ENCODE data around the gene ZNF425.

- TF ChIP-seq, protein P1, sequence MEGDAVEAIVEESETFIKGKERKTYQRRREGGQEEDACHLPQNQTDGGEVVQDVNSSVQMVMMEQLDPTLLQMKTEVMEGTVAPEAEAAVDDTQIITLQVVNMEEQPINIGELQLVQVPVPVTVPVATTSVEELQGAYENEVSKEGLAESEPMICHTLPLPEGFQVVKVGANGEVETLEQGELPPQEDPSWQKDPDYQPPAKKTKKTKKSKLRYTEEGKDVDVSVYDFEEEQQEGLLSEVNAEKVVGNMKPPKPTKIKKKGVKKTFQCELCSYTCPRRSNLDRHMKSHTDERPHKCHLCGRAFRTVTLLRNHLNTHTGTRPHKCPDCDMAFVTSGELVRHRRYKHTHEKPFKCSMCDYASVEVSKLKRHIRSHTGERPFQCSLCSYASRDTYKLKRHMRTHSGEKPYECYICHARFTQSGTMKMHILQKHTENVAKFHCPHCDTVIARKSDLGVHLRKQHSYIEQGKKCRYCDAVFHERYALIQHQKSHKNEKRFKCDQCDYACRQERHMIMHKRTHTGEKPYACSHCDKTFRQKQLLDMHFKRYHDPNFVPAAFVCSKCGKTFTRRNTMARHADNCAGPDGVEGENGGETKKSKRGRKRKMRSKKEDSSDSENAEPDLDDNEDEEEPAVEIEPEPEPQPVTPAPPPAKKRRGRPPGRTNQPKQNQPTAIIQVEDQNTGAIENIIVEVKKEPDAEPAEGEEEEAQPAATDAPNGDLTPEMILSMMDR (IDR thresholded peaks at IDR 0.05; ENCODE audit: low read depth, low read length, missing input control): no peak
- TF ChIP-seq EGR1 (IDR thresholded peaks at IDR 0.05; ENCODE audit: low read depth in 2 of 2) (no peak), FOXA2 (IDR thresholded peaks at IDR 0.05) (no peak), MAX (IDR thresholded peaks at IDR 0.05) (no peak), JUND (IDR thresholded peaks at IDR 0.05) (no peak), HNF4G (IDR thresholded peaks at IDR 0.05) (no peak), YY1 (IDR thresholded peaks at IDR 0.05) (no peak), GABPA (IDR thresholded peaks at IDR 0.05 in 1 of 2, conservative IDR thresholded peaks at IDR 0.05 in 1 of 2) (no peak), TAF1 (conservative IDR thresholded peaks at IDR 0.05) (no peak), SP1 (IDR thresholded peaks at IDR 0.05) (no peak)
- TF ChIP-seq, protein P2, sequence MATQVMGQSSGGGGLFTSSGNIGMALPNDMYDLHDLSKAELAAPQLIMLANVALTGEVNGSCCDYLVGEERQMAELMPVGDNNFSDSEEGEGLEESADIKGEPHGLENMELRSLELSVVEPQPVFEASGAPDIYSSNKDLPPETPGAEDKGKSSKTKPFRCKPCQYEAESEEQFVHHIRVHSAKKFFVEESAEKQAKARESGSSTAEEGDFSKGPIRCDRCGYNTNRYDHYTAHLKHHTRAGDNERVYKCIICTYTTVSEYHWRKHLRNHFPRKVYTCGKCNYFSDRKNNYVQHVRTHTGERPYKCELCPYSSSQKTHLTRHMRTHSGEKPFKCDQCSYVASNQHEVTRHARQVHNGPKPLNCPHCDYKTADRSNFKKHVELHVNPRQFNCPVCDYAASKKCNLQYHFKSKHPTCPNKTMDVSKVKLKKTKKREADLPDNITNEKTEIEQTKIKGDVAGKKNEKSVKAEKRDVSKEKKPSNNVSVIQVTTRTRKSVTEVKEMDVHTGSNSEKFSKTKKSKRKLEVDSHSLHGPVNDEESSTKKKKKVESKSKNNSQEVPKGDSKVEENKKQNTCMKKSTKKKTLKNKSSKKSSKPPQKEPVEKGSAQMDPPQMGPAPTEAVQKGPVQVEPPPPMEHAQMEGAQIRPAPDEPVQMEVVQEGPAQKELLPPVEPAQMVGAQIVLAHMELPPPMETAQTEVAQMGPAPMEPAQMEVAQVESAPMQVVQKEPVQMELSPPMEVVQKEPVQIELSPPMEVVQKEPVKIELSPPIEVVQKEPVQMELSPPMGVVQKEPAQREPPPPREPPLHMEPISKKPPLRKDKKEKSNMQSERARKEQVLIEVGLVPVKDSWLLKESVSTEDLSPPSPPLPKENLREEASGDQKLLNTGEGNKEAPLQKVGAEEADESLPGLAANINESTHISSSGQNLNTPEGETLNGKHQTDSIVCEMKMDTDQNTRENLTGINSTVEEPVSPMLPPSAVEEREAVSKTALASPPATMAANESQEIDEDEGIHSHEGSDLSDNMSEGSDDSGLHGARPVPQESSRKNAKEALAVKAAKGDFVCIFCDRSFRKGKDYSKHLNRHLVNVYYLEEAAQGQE (IDR thresholded peaks at IDR 0.05): no peak
Measured at GRCh38 chr7:149067869-149068268, 58.3 kb downstream of the ZNF425 start.
